Natural killer cell (primary cell): ENCODE data around the gene TLR9. TPM values are rescaled to one million over a fixed set of nuclear protein-coding genes. Genes with fewer than 3 reads are reported as not detected.

Source experiments
- ATAC-seq, 3 donors: fragments of 150-1000 bp in 2 of 3; fragments of 200-7000 bp in 1 of 3; cut with Tn5 transposase; 1 replicate in 1 of 3; 2 replicates in 2 of 3; pipeline ENCODE4 v1.10.0; 2021; ENCODE audit warnings: mild to moderate bottlenecking in 2 of 3, moderate library complexity in 2 of 3
- DNase-seq, 2 donors: peaks; one replicate each; pipeline versions ENCODE4 v3.0.0 to v3.0.0-alpha.2; 2013 to 2021; ENCODE audit warnings: mixed read lengths in 1 of 2
- H3K27ac ChIP-seq: one replicate; pipeline ENCODE4 v1.5.1; 2013; ENCODE audit warnings: mild to moderate bottlenecking, low read length
- H3K27me3 ChIP-seq: one replicate; pipeline ENCODE4 v1.6.1; 2013; ENCODE audit warnings: low read length; ENCODE audit not compliant: control insufficient read depth, insufficient read depth
- H3K36me3 ChIP-seq: one replicate; pipeline ENCODE4 v1.6.1; 2013; ENCODE audit warnings: low read length; ENCODE audit not compliant: control insufficient read depth, insufficient read depth
- H3K4me1 ChIP-seq: one replicate; pipeline ENCODE4 v1.6.1; 2013; ENCODE audit warnings: low read length; ENCODE audit not compliant: control insufficient read depth, insufficient read depth
- H3K4me3 ChIP-seq: one replicate; pipeline ENCODE4 v1.5.1; 2013; ENCODE audit warnings: low read length
- H3K9me3 ChIP-seq: one replicate; pipeline ENCODE4 v1.6.1; 2013; ENCODE audit warnings: low read length; ENCODE audit not compliant: control insufficient read depth, insufficient read depth
- H3K27ac Mint-ChIP-seq, 2 donors: one replicate each; pipeline ENCODE4 v1.8.0; 2022; ENCODE audit warnings: mild to moderate bottlenecking in 2 of 2, mixed read lengths in 2 of 2, moderate library complexity in 1 of 2
- H3K27me3 Mint-ChIP-seq, 2 donors: one replicate each; pipeline ENCODE4 v1.8.0; 2022; ENCODE audit warnings: low read depth in 2 of 2, mixed read lengths in 2 of 2
- H3K36me3 Mint-ChIP-seq: one replicate; pipeline ENCODE4 v1.8.0; 2022; ENCODE audit warnings: mixed read lengths
- H3K4me1 Mint-ChIP-seq, 2 donors: one replicate each; pipeline ENCODE4 v1.8.0; 2022; ENCODE audit warnings: mixed read lengths in 2 of 2
- H3K4me3 Mint-ChIP-seq: one replicate; pipeline ENCODE4 v1.8.0; 2022; ENCODE audit warnings: mild to moderate bottlenecking, moderate library complexity, mixed read lengths
- H3K9me3 Mint-ChIP-seq, 2 donors: one replicate each; pipeline ENCODE4 v1.8.0; 2022; ENCODE audit warnings: mixed read lengths in 2 of 2
- CTCF ChIP-seq: fragments of 200-600 bp; IDR thresholded peaks from one replicate; pipeline ENCODE4 v1.8.0; 2022; ENCODE audit warnings: antibody characterized with exemption
- WGBS: methylation state at CpG from one replicate; pipeline ENCODE4 v1.1.7; 2013; ENCODE audit warnings: missing lambda C conversion rate; ENCODE audit not compliant: insufficient coverage; 5-methylcytosine and 5-hydroxymethylcytosine counted together
- intact Hi-C: fragments of 100-400 bp; cut with micrococcal nuclease; formaldehyde crosslinking; loops from one replicate; pipeline ENCODE4 v1.14.2; 2022
- total RNA-seq, 4 donors: library from RNA; stranded (reverse); fragments of 120-200 nt in 1 of 4; gene quantifications; one replicate each; pipeline versions ENCODE4 v1.2.3 to v1.2.4, GENCODE V29; 2013 to 2022

TLR9 gene
- total RNA-seq, 3 donors from 2014 or later (not counting 1 experiment from before 2014, with no cell fraction given), result 0.20 to 0.21 TPM; not detected in 1

- ATAC-seq, result no peak
- no peaks in the 10 kb centered on the region for H3K9me3 ChIP-seq
- no peak overlapping the region for H3K27ac ChIP-seq
- no peak for DNase-seq
- intact Hi-C loops, result no loop called here
- H3K9me3 Mint-ChIP-seq, result no peaks in the 10 kb centered on the region
- H3K4me1 ChIP-seq, result peaks cover 42% of the 10 kb centered on the region
- H3K4me3 Mint-ChIP-seq, result no peak overlapping the region
- H3K36me3 ChIP-seq, result peaks cover 76% of the 10 kb centered on the region
- peaks cover 37% of the 10 kb centered on the region for H3K36me3 Mint-ChIP-seq
- H3K27ac Mint-ChIP-seq, result peak overlapping the region; percentile 71 to 95
- TF ChIP-seq CTCF, result no peak
- H3K27me3 Mint-ChIP-seq, result no peaks in the 10 kb centered on the region
- 91% methylated on average over 4 of the region's 4 CpGs for WGBS
- H3K4me1 Mint-ChIP-seq, result peaks cover 48 to 54% of the 10 kb centered on the region in 2 donors
- no peaks in the 10 kb centered on the region for H3K27me3 ChIP-seq
- no peak overlapping the region for H3K4me3 ChIP-seq
These were observed 32.5 kb upstream of the TLR9 start for GRCh38 chr3:52257911-52258310.

- peaks cover 35% of the 10 kb centered on the region for H3K36me3 Mint-ChIP-seq
These were observed 31.2 kb upstream of the TLR9 start for GRCh38 chr3:52256622-52257021.

GRCh38 chr3:52256159-52256558 lies 30.7 kb upstream of the TLR9 start:
- intact Hi-C loops, result no loop called here
- Mint-ChIP-seq H3K4me1 (peaks cover 51 to 58% of the 10 kb centered on the region in 2 donors), H3K27ac (peak overlapping the region; percentile 71 to 95), H3K27me3 (no peaks in the 10 kb centered on the region), H3K36me3 (peaks cover 35% of the 10 kb centered on the region), H3K9me3 (no peaks in the 10 kb centered on the region), H3K4me3 (no peak overlapping the region)
- no peak overlapping the region for H3K4me3 ChIP-seq
- no peak overlapping the region for H3K27ac ChIP-seq
- no peak for TF ChIP-seq CTCF
- H3K4me1 ChIP-seq, result peaks cover 55% of the 10 kb centered on the region
- WGBS, result 100% methylated on average over 1 of the region's 3 CpGs
- H3K9me3 ChIP-seq, result no peaks in the 10 kb centered on the region
- H3K36me3 ChIP-seq, result peaks cover 67% of the 10 kb centered on the region
- no peaks in the 10 kb centered on the region for H3K27me3 ChIP-seq
- ATAC-seq (no peak), DNase-seq (no peak)

More at GRCh38 chr3:52256622-52257021, 31.2 kb upstream of the TLR9 start:
- DNase-seq (no peak), ATAC-seq (no peak)
- Mint-ChIP-seq H3K4me3 (no peak overlapping the region), H3K9me3 (no peaks in the 10 kb centered on the region), H3K4me1 (peaks cover 51 to 58% of the 10 kb centered on the region in 2 donors), H3K27me3 (no peaks in the 10 kb centered on the region), H3K27ac (peak overlapping the region; percentile 71 to 95)
- H3K27ac ChIP-seq, result peak overlapping the region; percentile 4
- H3K27me3 ChIP-seq, result no peaks in the 10 kb centered on the region
- TF ChIP-seq CTCF, result no peak
- H3K4me3 ChIP-seq, result no peak overlapping the region
- intact Hi-C loops, result no loop called here
- H3K4me1 ChIP-seq, result peaks cover 50% of the 10 kb centered on the region
- WGBS, result 83% methylated on average over 3 of the region's 4 CpGs
- H3K36me3 ChIP-seq, result peaks cover 68% of the 10 kb centered on the region
- H3K9me3 ChIP-seq, result no peaks in the 10 kb centered on the region

GRCh38 chr3:52254608-52255007 lies 29.2 kb upstream of the TLR9 start:
- Mint-ChIP-seq H3K4me1 (peaks cover 62 to 65% of the 10 kb centered on the region in 2 donors), H3K36me3 (peaks cover 33% of the 10 kb centered on the region), H3K27ac (peak overlapping the region; percentile 71 to 95), H3K27me3 (no peaks in the 10 kb centered on the region), H3K4me3 (no peak overlapping the region), H3K9me3 (no peaks in the 10 kb centered on the region)
- H3K36me3 ChIP-seq, result peaks cover 61% of the 10 kb centered on the region
- no peak for DNase-seq
- WGBS, result 76% methylated on average over 8 of the region's 9 CpGs
- no peak for ATAC-seq
- H3K27me3 ChIP-seq, result no peaks in the 10 kb centered on the region
- H3K27ac ChIP-seq, result peak overlapping the region; percentile 92
- no peaks in the 10 kb centered on the region for H3K9me3 ChIP-seq
- no peak overlapping the region for H3K4me3 ChIP-seq
- no peak for TF ChIP-seq CTCF
- peaks cover 59% of the 10 kb centered on the region for H3K4me1 ChIP-seq
- intact Hi-C loops, result no loop called here
